Measurements from ENCODE around the gene SLC38A5.
"Not testable (repeated sequence)": the region's sequence is repeated elsewhere in the genome, so short reads cannot be mapped to it uniquely, and the experiment has no call there.

SLC38A5 gene

GRCh38 chrX:48467281-48467761, 2.7 kb downstream of the SLC38A5 start:
- peak overlapping the region; percentile 97 for H3K4me3 Mint-ChIP-seq
- no peaks in the 10 kb centered on the region for H3K9me3 Mint-ChIP-seq (ENCODE audit: low read depth)
- H3K27me3 Mint-ChIP-seq: no peaks in the 10 kb centered on the region
- H3K36me3 Mint-ChIP-seq: peaks cover 5% of the 10 kb centered on the region
- peak overlapping the region; percentile 46 for H3K27ac Mint-ChIP-seq
- peaks cover 30% of the 10 kb centered on the region for H3K4me1 Mint-ChIP-seq (ENCODE audit: low read depth)

- peak overlapping the region; percentile 97 for H3K4me3 Mint-ChIP-seq
- H3K36me3 Mint-ChIP-seq: peaks cover 5% of the 10 kb centered on the region
- no peaks in the 10 kb centered on the region for H3K27me3 Mint-ChIP-seq
- H3K4me1 Mint-ChIP-seq (ENCODE audit: low read depth): peaks cover 30% of the 10 kb centered on the region
- no peak overlapping the region for H3K27ac Mint-ChIP-seq
- H3K9me3 Mint-ChIP-seq (ENCODE audit: low read depth): no peaks in the 10 kb centered on the region
These were observed 3.4 kb downstream of the SLC38A5 start for GRCh38 chrX:48466696-48467095.

- H3K4me3 Mint-ChIP-seq: peak overlapping the region; percentile 71
- H3K4me1 Mint-ChIP-seq (ENCODE audit: low read depth): peaks cover 31% of the 10 kb centered on the region
- H3K27ac Mint-ChIP-seq: peak overlapping the region; percentile 66
- no peaks in the 10 kb centered on the region for H3K27me3 Mint-ChIP-seq
- no peaks in the 10 kb centered on the region for H3K9me3 Mint-ChIP-seq (ENCODE audit: low read depth)
- peaks cover 5% of the 10 kb centered on the region for H3K36me3 Mint-ChIP-seq
These were observed 4.6 kb downstream of the SLC38A5 start for GRCh38 chrX:48465336-48465933.

- Mint-ChIP-seq H3K4me1 (ENCODE audit: low read depth) (peaks cover 23% of the 10 kb centered on the region), H3K27ac (no peak overlapping the region), H3K9me3 (ENCODE audit: low read depth) (no peaks in the 10 kb centered on the region), H3K36me3 (peaks cover 9% of the 10 kb centered on the region), H3K4me3 (no peak overlapping the region), H3K27me3 (no peaks in the 10 kb centered on the region)
These were observed 8.2 kb downstream of the SLC38A5 start for GRCh38 chrX:48461830-48462229.

- Mint-ChIP-seq H3K4me3 (no peak overlapping the region), H3K27ac (no peak overlapping the region), H3K9me3 (ENCODE audit: low read depth) (no peaks in the 10 kb centered on the region), H3K4me1 (ENCODE audit: low read depth) (peaks cover 17% of the 10 kb centered on the region), H3K27me3 (no peaks in the 10 kb centered on the region), H3K36me3 (peaks cover 9% of the 10 kb centered on the region)
These were observed 9.5 kb downstream of the SLC38A5 start for GRCh38 chrX:48460606-48461005.

GRCh38 chrX:48460031-48460430, 10.0 kb downstream of the SLC38A5 start:
- Mint-ChIP-seq H3K27ac (no peak overlapping the region), H3K4me1 (ENCODE audit: low read depth) (peaks cover 11% of the 10 kb centered on the region), H3K27me3 (no peaks in the 10 kb centered on the region), H3K9me3 (ENCODE audit: low read depth) (no peaks in the 10 kb centered on the region), H3K36me3 (peaks cover 4% of the 10 kb centered on the region), H3K4me3 (no peak overlapping the region)

GRCh38 chrX:48459483-48459882, 10.6 kb downstream of the SLC38A5 start:
- no peak overlapping the region for H3K27ac Mint-ChIP-seq
- peaks cover 10% of the 10 kb centered on the region for H3K4me1 Mint-ChIP-seq (ENCODE audit: low read depth)
- no peaks in the 10 kb centered on the region for H3K9me3 Mint-ChIP-seq (ENCODE audit: low read depth)
- no peaks in the 10 kb centered on the region for H3K27me3 Mint-ChIP-seq
- no peak overlapping the region for H3K4me3 Mint-ChIP-seq
- H3K36me3 Mint-ChIP-seq: peaks cover 4% of the 10 kb centered on the region

GRCh38 chrX:48458711-48459110, 11.3 kb downstream of the SLC38A5 start:
- peaks cover 4% of the 10 kb centered on the region for H3K4me1 Mint-ChIP-seq (ENCODE audit: low read depth)
- peaks cover 4% of the 10 kb centered on the region for H3K36me3 Mint-ChIP-seq
- no peaks in the 10 kb centered on the region for H3K9me3 Mint-ChIP-seq (ENCODE audit: low read depth)
- no peaks in the 10 kb centered on the region for H3K27me3 Mint-ChIP-seq
- no peak overlapping the region for H3K27ac Mint-ChIP-seq
- no peak overlapping the region for H3K4me3 Mint-ChIP-seq

- Mint-ChIP-seq H3K27ac (no peak overlapping the region), H3K4me1 (ENCODE audit: low read depth) (peaks cover 2% of the 10 kb centered on the region), H3K9me3 (ENCODE audit: low read depth) (no peaks in the 10 kb centered on the region)
These were observed 13.3 kb downstream of the SLC38A5 start for GRCh38 chrX:48456628-48457331.

GRCh38 chrX:48451708-48452107, 18.4 kb downstream of the SLC38A5 start:
- Mint-ChIP-seq H3K9me3 (ENCODE audit: low read depth) (no peaks in the 10 kb centered on the region), H3K4me1 (ENCODE audit: low read depth) (no peaks in the 10 kb centered on the region), H3K27ac (no peak overlapping the region), H3K27me3 (no peaks in the 10 kb centered on the region), H3K4me3 (no peak overlapping the region), H3K36me3 (no peaks in the 10 kb centered on the region)

More at GRCh38 chrX:48456628-48457331, 13.3 kb downstream of the SLC38A5 start:
- Mint-ChIP-seq H3K36me3 (peaks cover 4% of the 10 kb centered on the region), H3K4me3 (no peak overlapping the region), H3K27me3 (no peaks in the 10 kb centered on the region)

- Mint-ChIP-seq H3K27me3 (no peaks in the 10 kb centered on the region), H3K36me3 (no peaks in the 10 kb centered on the region), H3K4me3 (no peak overlapping the region), H3K9me3 (ENCODE audit: low read depth) (no peaks in the 10 kb centered on the region), H3K4me1 (ENCODE audit: low read depth) (no peaks in the 10 kb centered on the region), H3K27ac (no peak overlapping the region)
These were observed 20.0 kb downstream of the SLC38A5 start for GRCh38 chrX:48450076-48450475.

GRCh38 chrX:48447201-48447600, 22.9 kb downstream of the SLC38A5 start:
- not testable (repeated sequence) for H3K4me3 Mint-ChIP-seq; H3K9me3 Mint-ChIP-seq (ENCODE audit: low read depth); H3K27me3 Mint-ChIP-seq; H3K27ac Mint-ChIP-seq; H3K36me3 Mint-ChIP-seq; H3K4me1 Mint-ChIP-seq (ENCODE audit: low read depth)

- not testable (repeated sequence) for H3K27me3 Mint-ChIP-seq; H3K4me3 Mint-ChIP-seq; H3K9me3 Mint-ChIP-seq (ENCODE audit: low read depth); H3K36me3 Mint-ChIP-seq; H3K27ac Mint-ChIP-seq; H3K4me1 Mint-ChIP-seq (ENCODE audit: low read depth)
These were observed 36.3 kb downstream of the SLC38A5 start for GRCh38 chrX:48433713-48434112.

- not testable (repeated sequence) for H3K4me3 Mint-ChIP-seq; H3K4me1 Mint-ChIP-seq (ENCODE audit: low read depth); H3K27ac Mint-ChIP-seq; H3K9me3 Mint-ChIP-seq (ENCODE audit: low read depth); H3K36me3 Mint-ChIP-seq; H3K27me3 Mint-ChIP-seq
These were observed 39.9 kb downstream of the SLC38A5 start for GRCh38 chrX:48430166-48430565.

- not testable (repeated sequence) for H3K27me3 Mint-ChIP-seq; H3K36me3 Mint-ChIP-seq; H3K4me3 Mint-ChIP-seq; H3K4me1 Mint-ChIP-seq (ENCODE audit: low read depth); H3K27ac Mint-ChIP-seq; H3K9me3 Mint-ChIP-seq (ENCODE audit: low read depth)
These were observed 40.5 kb downstream of the SLC38A5 start for GRCh38 chrX:48429606-48430005.

Measured in activated naive CD8-positive, alpha-beta T cell (primary cell).